Stimulated activated CD4-positive, alpha-beta T cell treated with anti-CD3 and anti-CD28 coated beads, Interleukin-15, amount 100 ng/mL, for 24 hours (primary cell): ENCODE measurements around the gene PCAT6.
"Not testable (repeated sequence)": the region's sequence is repeated elsewhere in the genome, so short reads cannot be mapped to it uniquely, and the experiment has no call there.

Experiments
- DNase-seq: peaks from one replicate; pipeline ENCODE4 v3.0.0-alpha.2; 2020

PCAT6 gene

DNA sequence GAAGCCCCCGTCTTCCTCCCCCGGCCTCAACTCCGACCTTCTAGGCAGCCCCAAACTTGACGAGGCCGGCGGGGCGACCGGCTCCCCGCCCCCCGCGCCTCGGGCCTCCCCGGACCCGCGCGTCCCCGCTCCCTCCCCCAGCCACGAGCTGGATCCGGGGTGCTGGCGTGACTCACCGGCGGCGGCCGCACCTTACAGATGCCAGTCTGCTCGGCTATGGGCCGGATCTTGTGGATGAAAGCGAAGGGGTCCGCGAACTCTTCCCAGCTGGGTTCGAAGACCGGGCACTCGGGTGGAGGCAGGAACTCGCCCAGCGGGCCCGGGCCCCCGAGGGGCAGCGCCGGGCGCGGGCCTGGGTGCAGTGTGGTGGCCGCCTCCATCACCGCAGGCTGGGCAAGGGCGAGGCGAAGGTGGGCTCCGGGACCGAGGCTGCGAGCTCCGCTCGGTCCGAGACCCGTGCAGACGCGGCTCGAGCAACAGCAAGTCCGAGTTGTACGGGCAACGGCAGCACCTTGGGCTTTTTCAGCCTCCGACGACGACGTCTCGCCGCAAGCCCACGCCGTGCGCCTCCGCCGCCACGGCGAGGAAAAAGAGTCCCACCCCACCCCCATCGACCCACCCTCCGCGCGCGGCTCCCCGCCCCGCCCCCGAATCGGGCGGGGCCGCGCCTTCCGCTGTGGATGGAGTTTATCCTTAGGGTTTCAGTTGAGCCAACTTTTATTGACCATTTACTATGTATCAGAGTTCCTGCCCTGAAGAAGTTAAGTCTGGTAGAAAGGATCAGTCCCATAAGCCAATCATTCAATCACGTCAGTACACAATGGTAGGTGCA lies 2.6 kb upstream of the PCAT6 start, which contains the start of gene KDM5B:
Gene KDM5B (minus strand): TSS at position 496 of the 832 bp plus-strand sequence. CDS start 116 bp downstream, at position 380.
- peak; percentile 79 for DNase-seq

GRCh38 chr1:202809597-202810159 lies 1.1 kb upstream of the PCAT6 start:
- no peak for DNase-seq

DNA sequence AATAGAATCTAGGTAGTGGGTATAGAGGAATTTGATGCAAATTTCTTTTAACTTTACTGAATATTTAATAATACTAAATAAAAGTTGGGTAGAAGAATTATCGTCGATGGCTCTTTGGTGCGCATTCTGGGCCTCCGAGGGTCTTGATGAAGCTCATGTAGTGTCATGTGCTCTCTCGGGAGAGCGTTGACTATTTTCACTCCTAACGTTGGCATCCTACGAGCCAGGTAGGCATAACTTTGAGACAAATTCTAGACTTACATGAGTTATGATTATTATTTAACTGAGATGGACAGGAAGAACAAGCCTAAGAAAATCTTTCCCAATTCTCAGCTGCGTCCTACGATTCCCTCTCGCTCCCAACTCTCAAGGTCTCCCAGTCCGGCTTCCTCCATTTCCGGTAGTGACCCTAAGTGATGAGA lies 550 bp upstream of the PCAT6 start:
- no peak for DNase-seq

DNA sequence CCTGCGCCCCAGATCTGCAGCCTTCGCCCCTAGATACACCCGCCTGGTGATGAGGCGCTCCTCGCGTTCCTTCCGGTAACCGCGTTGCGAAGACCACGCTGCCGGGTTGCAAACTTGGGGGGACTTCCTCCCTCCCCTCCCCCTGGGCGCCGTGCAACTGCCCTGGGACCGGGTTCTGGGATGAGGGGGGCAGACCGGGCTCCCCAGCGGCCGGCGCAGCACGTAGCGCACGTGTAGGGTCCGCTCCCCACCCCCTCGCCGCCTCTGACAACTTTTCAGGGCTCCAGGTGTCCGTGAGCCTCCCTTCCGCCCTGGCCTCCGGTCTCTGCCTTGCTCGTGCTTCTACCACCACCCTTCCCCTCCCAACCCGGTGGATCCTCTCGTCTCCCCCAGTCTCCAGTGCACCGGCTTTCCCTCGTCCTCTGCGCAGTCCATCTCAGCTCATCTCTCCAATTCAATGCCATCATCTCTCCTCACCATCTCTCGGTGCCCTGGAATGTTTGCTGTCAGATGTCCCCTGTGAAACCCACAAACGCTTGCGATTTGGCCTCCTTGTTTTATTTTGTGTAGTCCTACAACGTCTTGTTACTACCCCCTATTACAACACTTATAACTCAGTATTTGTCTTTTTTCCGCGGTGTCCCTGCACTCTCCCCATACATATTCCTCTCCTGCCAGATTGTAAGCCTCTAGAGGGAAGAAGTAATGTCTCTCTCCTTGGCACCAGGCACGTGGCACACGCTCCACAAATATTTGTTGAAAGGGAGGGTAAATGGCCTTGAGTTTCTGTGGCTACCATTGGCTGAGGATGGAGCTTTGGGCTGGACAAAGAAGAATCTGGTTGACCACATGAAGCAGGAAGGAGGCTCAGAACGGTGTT lies 782 bp downstream of the PCAT6 start:
- DNase-seq: peak; percentile 58

DNA sequence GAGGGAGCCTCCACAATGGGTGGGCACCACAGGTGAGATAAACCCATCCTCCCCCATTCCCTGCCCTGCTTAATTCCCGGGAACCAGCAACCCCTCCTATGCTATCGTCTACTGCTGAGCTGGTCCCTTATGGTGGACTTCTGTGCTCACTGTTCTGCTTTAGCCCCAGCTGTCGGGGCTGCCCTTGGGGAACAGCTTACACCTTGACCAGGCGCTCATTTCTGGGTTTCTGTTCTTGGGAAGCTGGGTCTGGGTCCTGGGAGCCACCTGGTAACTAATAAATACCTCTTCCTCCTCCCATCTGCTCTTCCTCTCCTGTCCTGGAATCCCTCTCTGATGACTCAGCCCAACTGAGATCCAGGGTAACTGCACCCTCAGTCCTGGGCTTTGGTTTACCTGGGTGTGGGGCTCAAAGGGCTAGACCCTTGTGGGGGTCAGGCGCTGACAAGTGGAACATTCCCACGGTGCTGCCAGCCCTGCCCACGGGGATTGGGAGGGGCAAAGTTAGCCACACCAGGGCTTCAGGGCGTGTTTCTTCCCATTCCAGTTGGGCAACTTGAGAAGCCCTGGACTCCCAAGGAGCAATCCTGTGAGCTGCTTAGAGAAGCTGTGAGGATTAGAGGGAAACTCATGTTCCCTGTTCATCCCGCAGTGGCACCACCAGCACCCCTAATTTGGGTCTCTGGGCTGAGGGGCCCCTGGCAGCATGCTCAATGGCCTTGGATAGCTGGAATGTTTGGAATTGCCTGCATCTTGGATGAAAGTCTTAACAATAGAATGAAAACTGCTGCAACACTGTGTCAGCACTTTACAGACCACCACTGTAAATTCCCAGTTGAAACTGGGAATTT lies 1.6 kb downstream of the PCAT6 start:
- DNase-seq: no peak

GRCh38 chr1:202815120-202815519 lies 4.4 kb downstream of the PCAT6 start:
- DNase-seq: no peak

DNA sequence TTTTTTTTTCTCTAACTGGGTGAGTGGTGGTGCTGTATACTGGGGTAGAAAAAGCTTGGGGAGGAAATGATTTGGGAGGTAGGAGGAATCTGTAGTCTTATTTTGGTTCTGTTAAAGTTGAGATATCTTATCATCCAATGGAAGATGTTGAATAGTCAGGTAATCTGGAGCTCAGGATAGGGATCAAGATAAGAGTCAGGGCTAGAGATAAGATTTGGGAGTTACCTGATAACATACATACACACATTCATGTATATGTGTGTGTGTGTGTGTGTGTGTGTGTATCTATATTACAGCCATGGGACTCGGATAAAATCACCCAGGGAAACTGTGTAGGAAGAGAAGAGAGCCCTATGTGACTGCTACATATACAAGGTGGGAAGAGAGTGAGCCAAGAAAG lies 8.1 kb downstream of the PCAT6 start:
- DNase-seq: no peak

DNA sequence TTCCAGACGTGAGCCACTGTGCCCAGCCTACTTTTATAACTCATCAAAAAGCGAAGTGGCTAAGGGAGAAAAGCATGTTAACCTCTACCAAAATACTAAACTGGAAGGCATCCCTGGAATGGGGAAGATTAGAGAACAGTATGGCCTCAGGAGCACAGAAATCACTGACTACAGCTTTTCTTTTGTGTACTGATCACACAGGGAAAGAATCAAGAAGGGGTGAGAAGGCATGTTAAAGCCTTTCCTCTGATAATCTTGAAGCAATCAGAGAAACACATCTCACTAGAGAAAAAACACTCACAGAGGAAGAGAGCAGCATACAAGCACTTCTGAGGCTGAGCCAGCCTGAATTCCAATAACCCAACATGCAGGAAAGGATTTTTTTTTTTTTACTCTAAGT lies 10.7 kb downstream of the PCAT6 start:
- no peak for DNase-seq

- DNase-seq: no peak
These were observed 15.0 kb downstream of the PCAT6 start for GRCh38 chr1:202825748-202826147.

GRCh38 chr1:202829223-202829622 lies 18.5 kb downstream of the PCAT6 start:
- DNase-seq: not testable (repeated sequence)

GRCh38 chr1:202831906-202832305 lies 21.2 kb downstream of the PCAT6 start:
- DNase-seq: no peak

DNA sequence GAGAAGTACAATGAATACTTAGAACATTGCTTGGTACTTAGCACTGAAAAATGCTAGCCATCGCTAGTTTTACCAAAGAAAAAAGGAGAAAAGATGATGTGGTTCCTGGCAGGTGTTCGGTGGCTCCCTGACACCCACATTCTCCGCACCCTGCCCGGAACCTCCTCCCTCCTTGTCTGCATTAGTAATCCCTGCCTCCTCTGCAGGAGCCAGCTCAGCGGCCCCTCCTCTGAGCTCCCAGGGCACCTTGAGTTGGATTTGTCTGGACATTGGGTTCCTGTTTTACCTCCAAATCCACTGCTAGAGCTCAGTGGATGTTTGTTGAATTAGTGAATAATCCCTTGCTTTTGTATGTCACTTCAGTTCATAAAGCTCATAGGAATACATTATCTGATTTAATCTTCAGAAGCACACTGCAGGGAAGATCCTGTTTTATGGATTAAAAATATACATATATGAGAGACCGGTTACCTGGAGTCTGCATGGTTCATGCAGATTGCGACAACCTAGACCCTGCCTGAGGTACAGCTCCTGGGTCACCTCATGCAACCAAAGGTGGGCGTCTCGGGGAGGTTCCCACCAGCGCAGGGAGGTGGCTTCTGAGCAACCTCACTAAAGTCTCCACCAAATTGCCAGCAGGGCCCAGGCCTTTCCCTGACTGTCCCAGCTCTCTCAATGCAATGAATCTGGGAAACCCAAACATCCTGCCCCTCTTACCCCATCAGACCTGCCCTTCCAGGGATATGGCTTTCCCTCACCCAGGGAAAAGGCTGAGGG lies 24.2 kb downstream of the PCAT6 start:
- peak; percentile 49 for DNase-seq

DNA sequence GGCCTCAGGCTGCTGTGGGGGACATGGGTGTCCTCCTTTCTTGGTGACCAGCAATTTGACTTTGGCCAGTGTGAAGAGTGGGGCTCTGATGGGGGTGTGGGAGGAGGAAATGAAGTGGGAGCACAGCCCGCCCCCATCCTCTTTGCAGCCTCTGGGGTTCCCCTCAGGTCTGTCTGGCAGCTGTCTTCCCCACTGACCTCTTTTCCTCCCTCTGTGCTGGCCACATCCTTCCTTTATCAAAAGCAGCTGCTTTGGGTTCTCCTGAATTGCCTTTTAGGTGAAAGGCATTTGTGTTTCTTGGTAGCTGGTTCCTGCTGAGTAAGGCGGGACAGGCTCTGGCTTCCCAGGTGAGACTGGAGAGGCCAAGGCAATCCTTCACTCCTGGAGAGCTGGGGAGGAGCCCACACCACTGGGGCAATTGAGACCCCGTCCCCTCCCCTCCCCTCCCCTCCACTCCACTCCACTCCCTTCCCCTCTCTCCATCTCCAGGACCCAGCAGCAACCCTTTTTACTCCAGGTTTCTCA lies 24.9 kb downstream of the PCAT6 start:
- peak; percentile 9 for DNase-seq

- no peak for DNase-seq
These were observed 26.1 kb downstream of the PCAT6 start for GRCh38 chr1:202836623-202837403.

GRCh38 chr1:202837746-202838262 lies 27.1 kb downstream of the PCAT6 start:
- no peak for DNase-seq

DNA sequence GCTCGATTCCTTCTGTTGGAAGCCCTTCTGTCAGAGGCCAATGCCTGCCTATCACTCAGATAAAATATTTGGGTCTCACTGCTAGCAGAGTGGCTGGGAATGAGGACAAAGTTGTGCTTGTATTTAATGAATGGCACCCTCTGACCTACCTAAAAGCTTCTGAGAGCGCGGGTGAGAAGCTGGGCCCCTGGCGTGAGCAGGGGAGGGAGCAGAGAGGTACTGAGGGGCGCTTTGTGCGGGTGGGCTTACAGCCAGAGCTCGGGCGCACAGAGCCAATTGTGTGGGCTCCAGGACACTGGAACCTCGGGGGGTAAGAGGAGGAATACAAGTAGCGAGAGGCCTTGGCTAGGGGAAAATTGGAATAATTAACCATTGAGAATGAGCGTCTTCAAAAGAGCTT lies 32.3 kb downstream of the PCAT6 start:
- DNase-seq: no peak

- DNase-seq: no peak
These were observed 33.5 kb downstream of the PCAT6 start for GRCh38 chr1:202844259-202844658.

GRCh38 chr1:202844935-202845334 lies 34.2 kb downstream of the PCAT6 start:
- no peak for DNase-seq

GRCh38 chr1:202848191-202848542 lies 37.4 kb downstream of the PCAT6 start:
- no peak for DNase-seq

GRCh38 chr1:202850593-202851362 lies 40.0 kb downstream of the PCAT6 start:
- no peak for DNase-seq
